Right atrium auricular region (tissue), 2 donors: Measurements from ENCODE around the gene DDAH1. TPM values are rescaled to one million over a fixed set of nuclear protein-coding genes. Genes with fewer than 3 reads are reported as not detected.

ENCODE experiments used
- DNase-seq: peaks from one replicate; pipeline ENCODE4 v3.0.0-alpha.2; 2019; ENCODE audit warnings: low spot score
- H3K27ac ChIP-seq, 2 donors: fragments of 200-600 bp; sonication (generic); 1 replicate in 1 of 2; 2 replicates in 1 of 2; pipeline ENCODE4 v1.5.1; 2016 to 2019
- H3K27me3 ChIP-seq, 2 donors: fragments of 200-600 bp; sonication (generic); one replicate each; pipeline versions ENCODE4 v1.5.1 to v1.6.0; 2017 to 2019
- H3K36me3 ChIP-seq: fragments of 200-600 bp; sonication (generic); one replicate; pipeline ENCODE4 v1.5.1; 2016
- H3K4me1 ChIP-seq, 2 donors: fragments of 200-600 bp; sonication (generic); one replicate each; pipeline versions ENCODE4 v1.5.1 to v1.6.0; 2017 to 2019
- H3K4me3 ChIP-seq, 2 donors: fragments of 200-600 bp; sonication (generic); 1 replicate in 1 of 2; 2 replicates in 1 of 2; pipeline ENCODE4 v1.5.1; 2017 to 2019; ENCODE audit warnings: mild to moderate bottlenecking in 1 of 2, moderate library complexity in 1 of 2
- H3K9me3 ChIP-seq, 2 donors: fragments of 200-600 bp; sonication (generic); one replicate each; pipeline ENCODE4 v1.5.1; 2019
- total RNA-seq, 2 donors: library from RNA; depleted of rRNA; stranded (reverse); fragments of >200 nt; gene quantifications; one replicate each; pipeline ENCODE4 v1.1.0, GENCODE V29; 2016
- TF ChIP-seq, protein P1 (sequence below), 2 donors: fragments of 200-600 bp; sonication (generic); IDR thresholded peaks; one replicate each; pipeline ENCODE4 v1.5.1; 2019; ENCODE audit warnings: antibody characterized with exemption in 2 of 2

The DDAH1 gene
- total RNA-seq, 2 donors from 2014 or later, result 10.8 to 18.3 TPM

DNA sequence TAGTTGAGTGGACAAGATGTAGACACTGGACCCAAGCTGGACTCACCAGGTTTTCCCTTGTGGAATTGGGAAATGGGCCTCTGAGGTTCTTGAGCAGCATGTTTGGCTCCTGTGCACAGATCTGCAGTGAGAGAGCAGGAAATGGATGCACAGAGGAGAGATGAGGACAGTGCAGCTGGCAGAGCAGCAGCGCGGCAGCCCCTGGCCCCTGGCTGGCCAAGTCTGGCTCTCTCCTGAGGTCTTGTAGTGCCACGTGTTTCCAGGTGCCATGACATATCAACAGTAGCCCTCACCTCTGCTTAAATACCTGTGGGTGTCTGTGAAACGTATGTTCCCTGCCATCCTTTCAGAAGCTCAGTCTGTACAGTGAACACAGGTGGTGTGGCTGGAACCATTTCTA, 169.3 kb downstream of the DDAH1 start:
- TF ChIP-seq, protein P1, sequence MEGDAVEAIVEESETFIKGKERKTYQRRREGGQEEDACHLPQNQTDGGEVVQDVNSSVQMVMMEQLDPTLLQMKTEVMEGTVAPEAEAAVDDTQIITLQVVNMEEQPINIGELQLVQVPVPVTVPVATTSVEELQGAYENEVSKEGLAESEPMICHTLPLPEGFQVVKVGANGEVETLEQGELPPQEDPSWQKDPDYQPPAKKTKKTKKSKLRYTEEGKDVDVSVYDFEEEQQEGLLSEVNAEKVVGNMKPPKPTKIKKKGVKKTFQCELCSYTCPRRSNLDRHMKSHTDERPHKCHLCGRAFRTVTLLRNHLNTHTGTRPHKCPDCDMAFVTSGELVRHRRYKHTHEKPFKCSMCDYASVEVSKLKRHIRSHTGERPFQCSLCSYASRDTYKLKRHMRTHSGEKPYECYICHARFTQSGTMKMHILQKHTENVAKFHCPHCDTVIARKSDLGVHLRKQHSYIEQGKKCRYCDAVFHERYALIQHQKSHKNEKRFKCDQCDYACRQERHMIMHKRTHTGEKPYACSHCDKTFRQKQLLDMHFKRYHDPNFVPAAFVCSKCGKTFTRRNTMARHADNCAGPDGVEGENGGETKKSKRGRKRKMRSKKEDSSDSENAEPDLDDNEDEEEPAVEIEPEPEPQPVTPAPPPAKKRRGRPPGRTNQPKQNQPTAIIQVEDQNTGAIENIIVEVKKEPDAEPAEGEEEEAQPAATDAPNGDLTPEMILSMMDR (IDR thresholded peaks at IDR 0.05), result no peak
- Histone ChIP-seq H3K4me3 (no peak overlapping the region), H3K27ac (no peak overlapping the region), H3K4me1 (peaks cover 0 to 9% of the 10 kb centered on the region in 2 donors), H3K9me3 (no peaks in the 10 kb centered on the region), H3K27me3 (no peaks in the 10 kb centered on the region), H3K36me3 (no peaks in the 10 kb centered on the region)
- no peak for DNase-seq

DNA sequence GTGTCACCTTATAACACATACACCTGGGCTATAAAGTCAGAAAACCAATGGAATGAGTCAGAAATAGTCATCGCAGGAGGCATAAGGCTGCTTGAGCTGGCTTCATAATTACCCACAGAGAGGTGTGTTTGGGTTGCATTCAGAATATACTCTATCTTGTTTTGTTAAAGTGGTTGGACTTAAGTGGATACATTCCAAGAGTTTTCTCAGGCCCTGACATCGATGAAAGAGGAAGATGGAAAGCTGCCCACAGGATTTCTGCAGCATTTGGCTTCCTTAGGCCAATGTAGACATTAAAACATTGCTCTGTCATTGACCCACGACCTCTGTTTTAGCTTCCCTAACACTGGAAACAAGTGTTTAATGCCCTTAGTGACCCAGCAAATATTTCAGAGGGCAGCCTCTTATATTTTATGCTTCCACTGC, 169.9 kb downstream of the DDAH1 start:
- TF ChIP-seq, protein P1 (IDR thresholded peaks at IDR 0.05), result no peak
- Histone ChIP-seq H3K4me1 (peaks cover 0 to 9% of the 10 kb centered on the region in 2 donors), H3K27ac (no peak overlapping the region), H3K36me3 (no peaks in the 10 kb centered on the region), H3K27me3 (no peaks in the 10 kb centered on the region), H3K4me3 (no peak overlapping the region), H3K9me3 (no peaks in the 10 kb centered on the region)
- DNase-seq, result no peak

DNA sequence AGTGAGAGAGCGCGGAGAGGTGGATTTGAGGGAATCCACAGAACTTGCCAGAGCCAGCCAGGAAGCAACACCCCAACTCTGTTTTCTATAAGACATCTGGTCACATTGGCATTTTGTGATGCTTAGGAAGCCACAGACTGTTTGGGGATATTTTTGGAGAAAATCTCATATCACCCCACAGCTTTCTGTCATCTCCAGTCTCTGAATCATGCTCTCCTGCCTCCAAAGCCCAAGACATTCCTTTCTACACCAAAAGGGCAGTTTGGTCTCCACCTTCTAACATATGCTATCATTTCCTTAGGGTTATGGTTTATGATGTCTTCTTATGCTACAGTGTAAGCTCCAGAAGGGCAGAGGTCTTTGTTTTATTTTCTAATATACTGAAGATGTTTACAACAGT, 174.1 kb downstream of the DDAH1 start:
- TF ChIP-seq, protein P1 (IDR thresholded peaks at IDR 0.05), result no peak
- Histone ChIP-seq H3K4me3 (no peak overlapping the region), H3K27ac (no peak overlapping the region), H3K9me3 (no peaks in the 10 kb centered on the region), H3K4me1 (no peaks in the 10 kb centered on the region), H3K36me3 (no peaks in the 10 kb centered on the region), H3K27me3 (no peaks in the 10 kb centered on the region)
- no peak for DNase-seq

DNA sequence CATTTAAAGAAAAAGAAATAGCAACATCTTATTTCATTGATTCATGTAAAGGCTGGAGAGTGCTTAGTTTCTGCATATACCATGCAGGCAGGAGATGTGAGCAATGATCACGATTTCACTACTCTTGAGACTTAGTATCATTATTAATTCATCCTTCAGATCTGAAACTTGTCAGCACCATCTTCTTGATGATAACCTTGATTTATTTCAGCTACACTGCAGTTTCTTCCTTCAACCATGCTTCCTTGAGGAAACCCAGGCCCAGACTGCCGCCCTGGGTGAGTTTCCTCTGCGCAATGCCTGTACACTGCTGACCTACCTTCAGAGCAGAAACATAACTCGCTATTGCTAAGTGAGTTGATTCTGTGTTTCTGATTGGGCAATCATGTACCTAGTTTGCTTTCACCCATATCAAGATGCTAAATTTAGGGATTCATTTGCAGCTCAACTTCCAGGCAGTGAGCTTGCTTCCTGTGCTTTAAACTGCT, 175.1 kb downstream of the DDAH1 start:
- H3K4me3 ChIP-seq, result no peak overlapping the region
- TF ChIP-seq, protein P1 (IDR thresholded peaks at IDR 0.05), result no peak
- H3K27ac ChIP-seq, result peak overlapping the region; percentile 12 to 42
- DNase-seq, result no peak
- no peaks in the 10 kb centered on the region for H3K4me1 ChIP-seq
- no peaks in the 10 kb centered on the region for H3K9me3 ChIP-seq
- H3K27me3 ChIP-seq, result no peaks in the 10 kb centered on the region
- H3K36me3 ChIP-seq, result no peaks in the 10 kb centered on the region

DNA sequence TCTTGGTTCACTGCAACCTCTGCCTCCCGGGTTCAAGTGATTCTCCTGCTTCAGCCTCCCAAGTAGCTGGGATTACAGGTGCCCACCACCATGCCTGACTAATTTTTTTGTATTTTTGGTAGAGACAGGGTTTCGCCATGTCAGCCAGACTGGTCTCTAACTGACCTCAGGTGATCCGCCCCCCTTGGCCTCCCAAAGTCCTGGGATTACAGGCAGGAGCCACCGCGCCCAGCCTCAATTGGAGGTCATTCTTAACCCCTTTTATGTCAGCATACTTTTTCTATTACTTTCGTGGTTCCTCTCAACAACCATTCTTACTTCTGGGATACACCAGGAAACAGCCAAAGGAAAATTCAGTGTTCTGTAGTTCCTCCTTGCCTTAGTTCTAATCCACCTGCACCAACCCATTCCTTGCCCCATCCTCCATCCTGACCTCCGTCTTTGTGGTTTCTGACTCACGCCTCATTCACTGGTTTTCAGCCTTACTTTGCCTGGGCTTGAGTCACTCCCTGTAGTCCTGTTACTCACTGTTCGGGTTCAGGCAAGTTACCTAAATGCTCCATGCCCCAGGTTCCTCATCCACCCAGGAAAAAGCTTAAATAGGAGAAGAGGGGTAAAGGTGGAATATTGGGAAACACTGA, 175.6 kb downstream of the DDAH1 start:
- no peak overlapping the region for H3K27ac ChIP-seq
- DNase-seq, result no peak
- H3K9me3 ChIP-seq, result no peaks in the 10 kb centered on the region
- TF ChIP-seq, protein P1 (IDR thresholded peaks at IDR 0.05), result no peak
- no peaks in the 10 kb centered on the region for H3K36me3 ChIP-seq
- no peak overlapping the region for H3K4me3 ChIP-seq
- H3K27me3 ChIP-seq, result no peaks in the 10 kb centered on the region
- H3K4me1 ChIP-seq, result no peaks in the 10 kb centered on the region

DNA sequence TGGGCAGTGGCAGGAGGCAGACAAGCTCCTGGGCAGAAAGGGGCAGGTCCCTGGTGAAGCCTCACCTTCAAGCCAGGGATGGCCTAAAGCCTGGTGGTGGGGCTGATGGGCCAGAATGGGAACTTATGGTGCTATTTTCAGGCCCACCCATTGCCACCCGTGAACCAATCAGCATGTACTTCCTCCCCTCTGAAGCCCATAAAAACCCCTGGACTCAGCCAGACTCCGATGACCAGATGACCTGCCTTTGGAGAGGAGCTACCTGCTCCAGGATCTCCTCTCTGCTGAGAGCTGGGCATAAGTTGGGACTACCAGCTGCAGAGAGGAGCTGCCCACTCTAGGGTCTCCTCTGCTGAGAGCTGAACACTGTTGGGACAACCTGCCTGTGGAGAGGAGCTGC, 180.8 kb downstream of the DDAH1 start:
- Histone ChIP-seq H3K27me3 (no peaks in the 10 kb centered on the region), H3K36me3 (no peaks in the 10 kb centered on the region), H3K4me3 (no peak overlapping the region), H3K9me3 (no peaks in the 10 kb centered on the region), H3K4me1 (no peaks in the 10 kb centered on the region), H3K27ac (no peak overlapping the region)
- TF ChIP-seq, protein P1 (IDR thresholded peaks at IDR 0.05), result no peak
- DNase-seq, result no peak
